Measurements from ENCODE around the gene TRIM44.

DNA sequence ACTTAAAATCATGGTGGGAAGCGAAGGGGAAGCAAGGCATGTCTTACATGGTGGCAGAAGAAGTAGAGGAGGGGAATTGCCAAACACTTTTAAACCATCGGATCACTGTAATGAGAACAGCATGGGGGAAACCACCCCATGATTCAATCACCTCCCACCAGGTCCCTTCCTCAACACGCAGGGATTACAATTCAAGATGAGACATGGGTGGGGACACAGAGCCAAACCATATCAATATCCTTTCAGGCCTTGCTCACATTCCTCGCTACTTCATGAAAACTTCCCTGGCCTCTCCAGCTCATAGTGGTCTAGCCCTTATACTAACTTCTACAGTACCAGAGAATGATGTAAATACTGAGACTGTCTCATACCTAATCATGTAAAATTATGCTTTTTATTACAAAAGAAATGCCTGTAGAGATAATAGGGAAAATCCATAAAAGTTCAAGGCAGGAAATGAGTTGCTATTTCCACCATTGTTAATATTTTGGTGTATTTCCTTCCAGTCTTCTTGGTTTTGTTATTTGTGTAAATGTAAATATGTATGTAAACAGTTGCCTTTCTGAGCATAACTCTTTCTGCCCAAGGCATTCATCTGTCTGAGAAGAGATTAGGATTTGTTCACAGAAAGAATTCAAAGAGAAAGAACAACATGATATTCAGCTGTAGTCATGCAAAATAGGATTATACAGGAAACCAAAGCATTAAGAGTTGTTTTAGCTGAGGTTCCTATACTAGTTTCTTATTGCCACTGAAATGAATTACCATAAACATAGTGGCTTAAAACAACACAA, 177.0 kb downstream of the TRIM44 start:
- TF ChIP-seq, protein P1, sequence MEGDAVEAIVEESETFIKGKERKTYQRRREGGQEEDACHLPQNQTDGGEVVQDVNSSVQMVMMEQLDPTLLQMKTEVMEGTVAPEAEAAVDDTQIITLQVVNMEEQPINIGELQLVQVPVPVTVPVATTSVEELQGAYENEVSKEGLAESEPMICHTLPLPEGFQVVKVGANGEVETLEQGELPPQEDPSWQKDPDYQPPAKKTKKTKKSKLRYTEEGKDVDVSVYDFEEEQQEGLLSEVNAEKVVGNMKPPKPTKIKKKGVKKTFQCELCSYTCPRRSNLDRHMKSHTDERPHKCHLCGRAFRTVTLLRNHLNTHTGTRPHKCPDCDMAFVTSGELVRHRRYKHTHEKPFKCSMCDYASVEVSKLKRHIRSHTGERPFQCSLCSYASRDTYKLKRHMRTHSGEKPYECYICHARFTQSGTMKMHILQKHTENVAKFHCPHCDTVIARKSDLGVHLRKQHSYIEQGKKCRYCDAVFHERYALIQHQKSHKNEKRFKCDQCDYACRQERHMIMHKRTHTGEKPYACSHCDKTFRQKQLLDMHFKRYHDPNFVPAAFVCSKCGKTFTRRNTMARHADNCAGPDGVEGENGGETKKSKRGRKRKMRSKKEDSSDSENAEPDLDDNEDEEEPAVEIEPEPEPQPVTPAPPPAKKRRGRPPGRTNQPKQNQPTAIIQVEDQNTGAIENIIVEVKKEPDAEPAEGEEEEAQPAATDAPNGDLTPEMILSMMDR (conservative IDR thresholded peaks at IDR 0.05 in 1 of 2, IDR thresholded peaks at IDR 0.05 in 1 of 2; ENCODE audit: extremely low read depth in 1 of 2, insufficient read depth in 1 of 2, low read depth in 1 of 2, low read length in 2 of 2), result no peak
- TF ChIP-seq EZH2 (IDR thresholded peaks at IDR 0.05; ENCODE audit: borderline replicate concordance, low read length), result no peak
